MG63 (cell line): ENCODE data around the gene PTH1R. TPM values are rescaled to one million over a fixed set of nuclear protein-coding genes. Genes with fewer than 3 reads are reported as not detected.
"Not testable (repeated sequence)": the region's sequence is repeated elsewhere in the genome, so short reads cannot be mapped to it uniquely, and the experiment has no call there.

Experiments used
- DNase-seq: peaks from one replicate; pipeline ENCODE4 v3.0.0-alpha.2; 2020
- H3K27me3 ChIP-seq: fragments of 250-450 bp; sonication (Bioruptor Pico); 2 replicates; pipeline ENCODE4 v1.5.1; 2020; ENCODE audit warnings: mild to moderate bottlenecking, moderate library complexity
- H3K36me3 ChIP-seq: fragments of 250-450 bp; sonication (Bioruptor Pico); 2 replicates; pipeline ENCODE4 v1.5.1; 2020; ENCODE audit warnings: mild to moderate bottlenecking, moderate library complexity
- H3K4me3 ChIP-seq: fragments of 250-450 bp; sonication (Bioruptor Pico); 2 replicates; pipeline ENCODE4 v1.5.1; 2020; ENCODE audit warnings: mild to moderate bottlenecking, moderate library complexity
- H3K9me3 ChIP-seq: fragments of 250-450 bp; sonication (Bioruptor Pico); 2 replicates; pipeline ENCODE4 v1.5.1; 2020; ENCODE audit warnings: mild to moderate bottlenecking, moderate library complexity
- total RNA-seq: library from RNA; depleted of rRNA; stranded (reverse); fragments of >200 nt; shearing (Covaris generic); gene quantifications from 2 replicates; pipeline ENCODE4 v1.2.3, GENCODE V29; 2014; ENCODE audit warnings: low replicate concordance

PTH1R gene
- total RNA-seq, 1 experiment from 2014 or later: not detected

DNA sequence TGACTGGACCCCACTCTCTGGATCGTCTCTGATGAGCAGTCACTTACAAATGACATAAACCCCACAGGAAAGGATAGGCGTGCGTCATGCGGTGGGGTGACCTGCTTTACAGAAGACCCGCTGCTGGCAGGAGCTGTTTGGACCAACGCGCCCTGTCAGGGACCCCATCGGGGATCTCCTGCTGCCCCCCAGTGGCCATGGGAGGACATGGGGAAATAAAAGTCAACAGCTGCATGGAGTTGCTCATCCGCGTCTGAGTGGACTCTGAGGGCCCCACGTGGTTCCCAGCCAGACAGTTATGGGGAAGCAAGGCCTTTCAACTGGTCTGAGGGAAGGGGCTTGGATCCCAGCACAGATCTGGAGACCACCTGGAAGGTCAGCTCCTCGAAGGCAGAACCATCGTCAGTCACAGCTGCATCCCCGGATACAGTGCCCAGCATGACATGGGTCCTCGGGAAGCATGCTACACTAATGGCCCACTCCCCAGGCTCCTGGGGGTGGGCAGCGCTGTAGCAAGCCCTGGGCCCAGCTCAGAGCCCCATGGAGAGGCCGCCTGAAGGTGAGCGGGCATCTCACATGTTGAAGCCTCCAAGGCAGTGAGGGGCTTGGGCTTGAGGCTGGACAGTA is 32.1 kb downstream of the PTH1R start:
- peak; percentile 78 for DNase-seq
- no peaks in the 10 kb centered on the region for H3K9me3 ChIP-seq
- H3K4me3 ChIP-seq: no peak overlapping the region

DNA sequence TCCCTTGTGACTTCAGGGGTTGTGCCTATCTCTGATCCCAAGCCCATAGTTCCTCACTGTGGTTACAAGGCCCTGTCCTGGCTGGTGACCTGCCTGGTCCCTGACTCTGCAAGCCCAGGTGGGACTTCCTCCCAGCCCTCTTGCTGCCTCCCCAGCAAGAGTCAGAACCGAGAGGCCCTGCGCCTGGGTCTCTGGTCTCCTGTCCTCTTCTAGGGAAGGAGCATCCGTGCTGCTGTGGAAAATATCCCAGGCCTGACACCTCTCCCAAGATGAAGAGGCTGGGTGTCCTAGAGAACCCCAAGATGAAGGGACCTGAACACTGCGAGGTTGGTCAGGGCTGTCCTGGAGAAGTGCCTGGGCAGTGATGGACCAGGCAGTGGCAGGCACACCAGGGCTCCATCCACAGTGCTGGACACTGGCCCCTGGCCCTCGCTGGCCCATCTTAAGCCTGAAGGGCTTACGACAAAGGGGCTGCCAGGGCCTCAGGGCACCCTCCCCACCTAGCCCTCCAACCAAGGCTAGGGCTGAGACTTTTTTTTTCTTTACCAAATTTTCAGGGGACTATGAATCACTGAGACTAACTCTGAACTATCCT is 32.7 kb downstream of the PTH1R start:
- H3K27me3 ChIP-seq: no peaks in the 10 kb centered on the region
- no peaks in the 10 kb centered on the region for H3K36me3 ChIP-seq
- DNase-seq: no peak
- H3K9me3 ChIP-seq: no peaks in the 10 kb centered on the region
- no peak overlapping the region for H3K4me3 ChIP-seq

More for the DNA sequence above, 32.1 kb downstream of the PTH1R start:
- Histone ChIP-seq H3K36me3 (no peaks in the 10 kb centered on the region), H3K27me3 (no peaks in the 10 kb centered on the region)

DNA sequence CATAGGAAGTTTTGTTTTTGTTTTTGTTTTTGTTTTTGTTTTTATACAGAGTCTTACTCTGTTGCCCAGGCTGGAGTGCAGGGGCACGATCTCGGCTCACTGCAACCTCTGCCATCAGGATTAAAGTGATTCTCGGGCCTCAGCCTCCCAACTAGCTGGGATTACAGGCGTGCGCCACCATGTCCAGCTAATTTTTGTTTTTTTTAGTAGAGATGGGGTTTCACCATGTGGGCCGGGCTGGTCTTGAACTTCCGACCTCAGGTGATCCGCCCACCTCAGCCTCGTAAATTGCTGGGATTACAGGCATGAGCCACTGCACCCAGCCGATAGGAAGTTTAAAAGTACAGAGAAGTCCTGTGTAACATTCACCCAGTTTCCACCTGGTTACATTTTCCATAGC is 33.4 kb downstream of the PTH1R start:
- H3K27me3 ChIP-seq, H3K4me3 ChIP-seq: not testable (repeated sequence)

DNA sequence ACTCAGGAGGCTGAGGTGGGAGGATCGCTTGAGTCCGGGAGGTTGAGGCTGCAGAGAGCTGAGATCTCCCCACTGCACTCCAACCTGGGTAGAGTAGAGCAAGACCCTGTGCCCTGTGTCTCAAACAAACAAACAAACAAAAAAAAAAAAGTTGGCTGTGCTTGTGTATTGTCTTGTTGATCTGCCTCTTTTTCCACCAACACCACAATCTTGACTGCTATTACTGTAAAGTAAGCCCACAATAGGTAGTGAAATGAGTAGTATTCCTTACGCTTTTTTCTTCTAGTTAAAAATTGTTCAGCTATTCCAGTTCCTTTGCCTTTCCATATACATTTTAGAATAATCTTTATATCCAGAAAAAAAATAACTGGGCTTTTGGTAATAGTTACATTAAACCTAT is 35.5 kb downstream of the PTH1R start:
- Histone ChIP-seq H3K9me3 (peaks cover 2% of the 10 kb centered on the region; the same call in 1 of the 2 replicates), H3K27me3 (no peaks in the 10 kb centered on the region), H3K36me3 (peaks cover 11% of the 10 kb centered on the region), H3K4me3 (no peak overlapping the region)
- DNase-seq: no peak

More for the DNA sequence above, 33.4 kb downstream of the PTH1R start:
- H3K9me3 ChIP-seq, H3K36me3 ChIP-seq, DNase-seq: not testable (repeated sequence)

DNA sequence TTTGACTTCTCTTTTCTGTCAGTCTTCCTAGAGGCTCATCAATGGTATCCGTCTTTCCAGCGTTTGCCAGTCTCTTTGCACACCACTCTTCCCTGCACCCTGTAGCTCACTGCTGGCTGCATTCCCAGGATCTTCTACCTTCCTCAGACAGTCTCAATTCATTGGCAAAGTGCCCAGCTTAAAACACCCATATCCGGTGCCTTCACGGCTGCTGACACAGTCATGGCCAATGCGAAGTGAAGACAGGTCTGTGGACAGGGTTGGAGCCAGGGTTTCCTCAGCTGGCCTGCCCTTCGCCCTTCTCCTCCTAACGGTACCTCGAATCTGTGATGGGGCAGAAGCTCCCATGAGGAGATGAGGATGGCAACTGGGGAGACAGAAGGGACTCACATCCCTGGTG is 36.1 kb downstream of the PTH1R start:
- Histone ChIP-seq H3K27me3 (no peaks in the 10 kb centered on the region), H3K9me3 (peaks cover 2% of the 10 kb centered on the region; the same call in 1 of the 2 replicates), H3K36me3 (peaks cover 16% of the 10 kb centered on the region), H3K4me3 (no peak overlapping the region)
- peak; percentile 39 for DNase-seq

DNA sequence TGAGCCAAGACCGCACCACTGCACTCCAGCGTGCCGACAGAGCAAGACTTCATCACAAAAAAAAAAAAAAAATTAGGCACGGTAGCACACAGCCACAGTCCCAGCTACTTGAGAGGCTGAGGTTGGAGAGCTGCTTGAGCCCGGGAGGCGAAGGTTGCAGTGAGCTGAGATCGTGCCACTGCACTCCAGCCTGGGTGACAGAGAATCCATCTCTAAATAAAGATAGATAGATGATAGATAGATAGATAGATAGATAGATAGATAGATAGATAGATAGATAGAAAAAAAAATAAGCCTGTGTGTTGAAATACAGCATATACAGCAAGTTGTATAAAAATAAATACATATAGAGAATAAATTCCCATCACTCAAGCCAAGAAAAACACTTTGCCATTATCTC is 37.3 kb downstream of the PTH1R start:
- Histone ChIP-seq H3K36me3 (peaks cover 28% of the 10 kb centered on the region), H3K9me3 (peaks cover 2% of the 10 kb centered on the region; the same call in 1 of the 2 replicates), H3K4me3 (no peak overlapping the region), H3K27me3 (no peaks in the 10 kb centered on the region)
- no peak for DNase-seq

DNA sequence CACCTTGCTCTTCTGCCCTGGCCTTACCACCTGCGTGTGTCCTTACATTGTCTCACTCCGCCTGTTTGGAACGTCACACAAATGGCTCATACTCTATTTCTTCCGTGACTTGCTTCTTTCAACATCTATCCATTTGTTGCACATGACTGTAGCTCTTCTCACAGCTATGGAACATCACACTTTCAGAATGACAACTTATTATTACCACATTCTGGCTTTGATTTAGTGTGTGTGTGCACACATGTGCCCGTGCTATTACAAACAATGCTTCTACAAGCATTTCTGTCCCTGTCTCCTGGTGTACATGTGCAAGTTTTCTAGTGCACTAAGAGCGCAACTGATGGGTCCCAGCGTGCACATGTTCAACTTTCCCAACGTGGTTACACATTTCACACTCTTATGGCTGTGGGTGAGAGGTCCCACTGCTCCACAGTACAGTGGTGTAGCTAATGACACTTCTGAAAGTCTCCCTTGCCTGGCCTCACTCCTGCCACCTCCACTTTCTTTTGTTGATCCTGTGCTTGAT is 37.8 kb downstream of the PTH1R start:
- peaks cover 2% of the 10 kb centered on the region; the same call in 1 of the 2 replicates for H3K9me3 ChIP-seq
- no peak for DNase-seq
- H3K36me3 ChIP-seq: peaks cover 31% of the 10 kb centered on the region
- no peak overlapping the region for H3K4me3 ChIP-seq
- no peaks in the 10 kb centered on the region for H3K27me3 ChIP-seq

DNA sequence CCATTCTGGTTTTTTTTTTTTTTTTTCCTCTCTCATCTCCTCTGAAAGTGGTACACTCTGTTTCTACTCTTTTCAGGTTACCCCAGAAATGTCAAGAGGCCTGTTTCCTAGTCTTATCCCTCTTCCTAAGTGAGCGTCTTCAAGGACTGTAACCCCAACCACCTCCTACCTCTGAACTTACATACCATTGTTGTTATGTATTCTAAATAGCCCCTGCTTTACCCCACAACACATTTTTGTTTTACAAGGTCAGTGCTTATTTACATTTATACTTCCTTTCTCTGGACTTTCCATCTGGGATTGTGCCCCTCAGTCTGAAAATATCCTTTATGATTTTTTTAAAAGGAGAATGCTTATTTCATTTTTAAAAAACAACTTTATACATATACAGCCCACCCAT is 38.8 kb downstream of the PTH1R start:
- peaks cover 38% of the 10 kb centered on the region for H3K36me3 ChIP-seq
- no peaks in the 10 kb centered on the region for H3K27me3 ChIP-seq
- no peak overlapping the region for H3K4me3 ChIP-seq
- no peak for DNase-seq
- peaks cover 2% of the 10 kb centered on the region; the same call in 1 of the 2 replicates for H3K9me3 ChIP-seq

DNA sequence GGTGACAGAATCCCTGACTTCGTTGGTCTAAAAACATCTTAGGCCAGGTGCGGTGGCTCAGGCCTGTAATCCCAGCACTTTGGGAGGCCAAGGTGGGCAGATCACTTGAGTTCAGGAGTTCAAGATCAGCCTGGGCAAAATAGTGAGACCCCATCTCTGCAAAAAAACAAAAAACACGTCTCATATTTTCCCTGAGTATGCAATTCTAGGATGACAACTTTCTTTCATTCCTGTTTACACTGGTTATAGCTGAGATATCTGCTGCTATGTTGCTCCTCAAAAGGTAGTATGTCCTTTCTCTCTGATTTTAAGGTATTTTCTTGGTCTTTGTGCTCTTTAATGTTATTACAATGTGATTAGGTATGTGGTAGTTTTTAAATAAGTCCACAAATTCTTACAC is 39.3 kb downstream of the PTH1R start:
- peaks cover 38% of the 10 kb centered on the region for H3K36me3 ChIP-seq
- H3K4me3 ChIP-seq: no peak overlapping the region
- peaks cover 2% of the 10 kb centered on the region; the same call in 1 of the 2 replicates for H3K9me3 ChIP-seq
- H3K27me3 ChIP-seq: no peaks in the 10 kb centered on the region
- no peak for DNase-seq

DNA sequence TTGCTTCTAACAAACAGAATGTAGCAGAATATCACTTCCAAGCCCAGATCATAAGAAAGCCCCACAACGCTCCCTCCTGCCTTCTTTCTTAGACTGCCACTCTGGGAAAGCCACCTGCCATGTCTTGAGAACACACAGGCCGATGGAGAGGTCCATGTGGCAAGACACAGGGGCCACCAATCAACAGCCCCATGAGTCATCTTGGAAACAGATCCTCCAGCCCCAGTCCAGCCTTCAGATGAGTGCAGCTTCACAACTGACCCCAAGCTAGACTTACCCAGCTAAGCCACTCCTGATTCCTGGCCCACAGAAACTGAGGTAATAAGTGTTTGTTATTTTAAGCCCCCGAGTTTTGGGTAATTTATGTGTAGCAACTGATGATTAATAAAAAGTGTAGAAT is 39.7 kb downstream of the PTH1R start:
- no peak for DNase-seq
- Histone ChIP-seq H3K36me3 (peaks cover 38% of the 10 kb centered on the region), H3K4me3 (no peak overlapping the region), H3K9me3 (peaks cover 2% of the 10 kb centered on the region; the same call in 1 of the 2 replicates), H3K27me3 (no peaks in the 10 kb centered on the region)

DNA sequence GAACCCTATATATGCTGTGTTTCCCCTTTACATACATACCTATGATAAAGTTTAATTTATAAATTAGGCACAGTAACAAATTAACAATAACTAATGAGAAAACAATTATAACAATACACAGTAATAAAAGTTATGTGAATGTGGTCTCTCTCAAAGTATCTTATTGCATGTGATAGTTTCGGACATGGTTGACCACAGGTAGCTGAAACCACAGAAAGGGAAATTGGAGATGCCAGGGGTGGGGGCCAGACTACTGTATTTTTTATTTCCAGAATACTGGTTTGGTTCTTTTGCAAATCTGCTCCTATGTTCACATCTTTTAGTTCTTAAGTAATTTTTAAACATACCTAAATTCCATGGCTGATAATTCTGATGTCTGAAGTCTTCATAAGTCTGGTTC is 40.7 kb downstream of the PTH1R start:
- Histone ChIP-seq H3K36me3 (peaks cover 42% of the 10 kb centered on the region), H3K27me3 (no peaks in the 10 kb centered on the region), H3K9me3 (peaks cover 2% of the 10 kb centered on the region; the same call in 1 of the 2 replicates), H3K4me3 (no peak overlapping the region)
- no peak for DNase-seq

DNA sequence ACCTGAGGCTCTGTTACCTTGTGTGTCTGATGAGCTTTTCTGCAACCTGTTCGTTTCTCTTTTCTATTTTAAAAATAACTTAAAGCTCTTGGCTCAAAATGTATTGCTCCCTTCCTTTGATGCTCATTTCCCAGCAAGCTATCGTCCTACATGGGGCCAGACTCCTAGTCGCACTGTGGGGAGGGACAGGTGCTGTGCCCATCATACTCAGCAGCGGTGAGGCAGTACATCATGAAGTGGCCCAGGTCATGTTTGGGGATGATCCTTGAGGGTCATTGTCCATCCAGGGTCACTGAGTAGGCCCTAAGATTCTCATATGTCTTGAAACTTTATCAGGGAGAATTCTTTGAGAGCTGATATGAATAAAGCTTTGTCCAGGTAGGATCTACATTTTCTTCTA is 41.1 kb downstream of the PTH1R start:
- Histone ChIP-seq H3K4me3 (no peak overlapping the region), H3K36me3 (peaks cover 46% of the 10 kb centered on the region), H3K27me3 (no peaks in the 10 kb centered on the region), H3K9me3 (peaks cover 2% of the 10 kb centered on the region; the same call in 1 of the 2 replicates)
- no peak for DNase-seq

DNA sequence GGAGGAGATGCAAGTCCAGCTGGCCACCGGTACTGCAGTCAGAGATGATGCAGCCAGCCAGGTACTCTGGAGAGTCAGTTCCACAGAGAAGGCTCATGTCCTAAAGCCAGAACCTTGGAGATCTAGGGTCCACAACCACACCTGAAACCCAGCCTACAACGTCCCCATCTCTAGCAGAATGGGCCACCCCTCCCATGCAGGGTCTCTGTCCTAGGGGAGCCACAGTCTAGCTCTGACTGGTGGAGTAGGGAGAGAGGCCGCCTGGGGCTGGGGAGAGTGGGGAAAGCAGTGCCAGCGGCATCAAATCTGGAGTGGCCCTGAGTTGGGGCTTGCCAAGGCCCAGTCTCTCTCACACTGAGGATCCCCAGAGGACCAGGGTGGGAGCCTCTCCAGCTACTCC is 43.5 kb downstream of the PTH1R start:
- Histone ChIP-seq H3K9me3 (peaks cover 2% of the 10 kb centered on the region; the same call in 1 of the 2 replicates), H3K27me3 (no peaks in the 10 kb centered on the region), H3K36me3 (peaks cover 55% of the 10 kb centered on the region), H3K4me3 (no peak overlapping the region)
- no peak for DNase-seq

DNA sequence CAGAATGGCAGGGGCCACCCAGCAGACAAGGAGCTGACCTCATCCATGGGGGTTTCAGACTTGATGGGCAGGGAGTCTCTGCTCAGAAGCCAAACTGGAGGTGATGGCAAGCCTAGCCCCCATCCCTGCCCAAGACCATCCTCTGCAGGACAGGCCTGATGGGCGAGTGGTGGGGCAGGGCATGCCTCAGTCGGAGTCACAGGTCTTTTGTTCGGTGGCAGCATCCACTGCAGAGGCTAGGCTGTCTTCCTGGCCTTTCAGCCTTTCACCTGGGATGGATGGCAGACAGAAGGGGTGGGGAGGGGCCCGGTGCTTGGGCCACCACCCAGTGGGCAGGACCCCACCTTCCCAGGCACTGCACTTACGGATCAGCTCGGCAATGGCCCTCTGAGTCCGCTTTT is 44.4 kb downstream of the PTH1R start:
- Histone ChIP-seq H3K9me3 (peaks cover 2% of the 10 kb centered on the region; the same call in 1 of the 2 replicates), H3K27me3 (no peaks in the 10 kb centered on the region), H3K4me3 (no peak overlapping the region), H3K36me3 (peaks cover 58% of the 10 kb centered on the region)
- no peak for DNase-seq

DNA sequence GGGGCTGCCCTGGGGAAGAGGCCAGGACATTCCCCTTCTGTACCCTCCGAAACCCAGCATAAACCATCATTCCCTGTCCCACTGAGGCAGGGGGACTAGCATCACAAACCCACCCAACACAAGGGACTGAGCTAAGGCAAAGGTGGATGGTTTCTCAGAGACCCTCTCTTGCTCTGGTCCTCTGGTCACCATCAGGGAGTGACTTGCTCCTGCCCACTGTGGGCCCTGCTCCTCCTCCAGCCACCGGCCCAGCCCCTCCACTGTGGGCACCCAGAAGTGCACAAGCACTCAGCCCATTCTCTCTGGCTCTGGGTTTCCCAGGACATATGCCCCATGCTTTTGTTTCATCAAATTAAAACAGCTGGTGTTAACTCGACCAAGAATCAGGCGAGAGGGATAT is 44.9 kb downstream of the PTH1R start:
- Histone ChIP-seq H3K36me3 (peaks cover 52% of the 10 kb centered on the region), H3K4me3 (no peak overlapping the region), H3K9me3 (peaks cover 1% of the 10 kb centered on the region; the same call in 1 of the 2 replicates), H3K27me3 (no peaks in the 10 kb centered on the region)
- no peak for DNase-seq

DNA sequence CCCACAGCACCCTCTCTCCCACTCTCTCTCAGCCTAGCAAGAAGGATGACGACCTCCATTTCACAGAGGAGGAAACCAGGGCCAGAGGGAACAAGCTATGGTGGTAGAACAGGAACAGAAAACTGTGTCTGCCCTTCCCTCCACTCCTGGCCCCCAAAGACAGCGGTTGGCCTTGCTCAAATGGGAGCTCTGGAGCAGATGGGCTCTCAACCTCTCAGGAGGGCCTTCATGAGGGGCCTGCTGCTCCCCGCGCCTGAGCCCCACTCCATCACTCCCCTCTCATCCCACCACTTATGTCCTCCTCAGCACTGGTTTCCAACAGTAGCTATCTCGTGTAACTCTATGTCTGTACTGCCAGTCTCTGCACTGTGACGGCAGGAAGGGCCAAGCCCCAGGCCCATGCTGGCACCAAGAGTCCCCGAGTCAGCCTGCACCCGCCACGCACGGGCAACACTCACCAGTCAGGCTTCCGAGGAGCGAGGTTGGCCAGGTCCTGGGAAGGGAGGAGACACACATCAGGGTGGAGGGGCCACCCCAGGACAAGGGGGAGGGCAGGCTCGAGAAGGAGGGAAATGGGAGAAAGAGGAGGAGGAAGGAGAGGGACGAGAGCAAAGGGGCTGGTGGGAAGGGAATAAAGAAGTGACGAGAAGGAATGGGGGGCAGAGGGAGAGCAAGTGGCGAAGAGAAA is 45.5 kb downstream of the PTH1R start:
- Histone ChIP-seq H3K4me3 (no peak overlapping the region), H3K9me3 (no peaks in the 10 kb centered on the region), H3K27me3 (no peaks in the 10 kb centered on the region), H3K36me3 (peaks cover 50% of the 10 kb centered on the region)
- no peak for DNase-seq
